HepG2 (cell line): ENCODE measurements around the gene OSGIN1. TPM values are rescaled to one million over a fixed set of nuclear protein-coding genes. Genes with fewer than 3 reads are reported as not detected.

Experiments used
- ATAC-seq: fragments of 200-7000 bp; cut with Tn5 transposase; 3 replicates; pipeline ENCODE4 v1.9.1; 2020; ENCODE audit warnings: mild to moderate bottlenecking, moderate library complexity
- BruUV-seq: library from RNA; stranded (reverse); fragments of 400-500 nt; replicated peaks from 2 replicates; lab custom pipeline; 2021; lab: Mats Ljungman, UMichigan
- CTCF ChIA-PET: fragments of 300-600 bp; formaldehyde crosslinking; extraction: SDS; loops from one replicate; lab custom pipeline; 2021; ENCODE audit warnings: low total read pairs, inconsistent platforms, low intra/inter-chr PET ratio; lab: Yijun Ruan, JAX
- POLR2A ChIA-PET: fragments of 350-600 bp; sonication (Branson Sonifier 250); formaldehyde crosslinking; loops from one replicate; lab custom pipeline; 2020; ENCODE audit warnings: antibody characterized with exemption, inconsistent platforms; lab: Yijun Ruan, JAX
- DNase-seq: peaks from one replicate; pipeline ENCODE4 v3.0.0-alpha.2; 2015; ENCODE audit warnings: low spot score
- FAIRE-seq: peaks from 3 replicates; lab custom pipeline; 2011; peaks lifted over from hg19 to GRCh38; lab: Jason Lieb, UNC
- H2AFZ ChIP-seq: one replicate; pipeline ENCODE4 v1.6.1; 2011; ENCODE audit warnings: low read length, inconsistent platforms
- H3K27ac ChIP-seq: fragments of 300-600 bp; 3 replicates; pipeline ENCODE4 v1.8.0; 2011; ENCODE audit warnings: mixed run types, mild to moderate bottlenecking, mixed read lengths, low read length, inconsistent platforms; ENCODE audit not compliant: insufficient read depth; ENCODE audit errors: extremely low read length
- H3K27me3 ChIP-seq, 2 experiments: fragments of 200-600 bp in 1 of 2; 2 replicates in 1 of 2; 3 replicates in 1 of 2; pipeline versions ENCODE4 v1.6.0 to v1.8.0; 2011; ENCODE audit warnings: low read length in 2 of 2, mild to moderate bottlenecking in 2 of 2, moderate library complexity in 2 of 2, inconsistent platforms in 1 of 2; ENCODE audit not compliant: insufficient read depth in 2 of 2, control insufficient read depth in 1 of 2
- H3K36me3 ChIP-seq, 2 experiments: fragments of 200-600 bp in 1 of 2; replicated peaks in 1 of 2; 2 replicates in 1 of 2; 3 replicates in 1 of 2; pipeline versions ENCODE4 v1.5.1 to v1.8.0; 2011; ENCODE audit warnings: low read length in 2 of 2, inconsistent platforms in 1 of 2; ENCODE audit not compliant: insufficient read depth in 2 of 2, control insufficient read depth in 1 of 2
- H3K4me1 ChIP-seq: 2 replicates; pipeline ENCODE4 v1.5.1; 2012; ENCODE audit warnings: low read length, inconsistent platforms; ENCODE audit not compliant: insufficient read depth
- H3K4me2 ChIP-seq: 2 replicates; pipeline ENCODE4 v1.6.0; 2011; ENCODE audit warnings: low read depth, low read length, inconsistent platforms
- H3K4me3 ChIP-seq, 3 experiments: fragments of 200-600 bp in 1 of 3; sonication (generic), shearing (Covaris generic) in 1 of 3; replicated peaks in 1 of 3; 2 replicates each; pipeline ENCODE4 v1.5.1; 2011 to 2016; ENCODE audit warnings: low read length in 3 of 3, inconsistent platforms in 2 of 3, low read depth in 2 of 3, mild to moderate bottlenecking in 2 of 3, control low read depth in 1 of 3, mixed read lengths in 1 of 3; ENCODE audit not compliant: insufficient read depth in 1 of 3
- H3K79me2 ChIP-seq: one replicate; pipeline ENCODE4 v1.6.1; 2011; ENCODE audit warnings: low read length, inconsistent platforms; ENCODE audit not compliant: insufficient read depth
- H3K9ac ChIP-seq: 2 replicates; pipeline ENCODE4 v1.6.0; 2011; ENCODE audit warnings: mild to moderate bottlenecking, low read depth, low read length, inconsistent platforms; ENCODE audit not compliant: insufficient read depth
- H3K9me3 ChIP-seq: 2 replicates; pipeline ENCODE4 v1.5.1; 2012; ENCODE audit warnings: mild to moderate bottlenecking, low read length
- H4K20me1 ChIP-seq: 2 replicates; pipeline ENCODE4 v1.6.0; 2011; ENCODE audit warnings: inconsistent platforms, mild to moderate bottlenecking, low read length, moderate library complexity; ENCODE audit not compliant: insufficient read depth
- BHLHE40 ChIP-seq: IDR thresholded peaks from 2 replicates; pipeline ENCODE4 v1.6.1; 2011; ENCODE audit warnings: low read length, improper control_type of control experiment
- CBFB ChIP-seq: sonication (generic); formaldehyde crosslinking; IDR thresholded peaks from 2 replicates; pipeline ENCODE4 v1.4.0; 2020; ENCODE audit warnings: missing genetic modification reagents
- GABPB1 ChIP-seq: IDR thresholded peaks from 2 replicates; pipeline ENCODE4 v1.6.1; 2016; ENCODE audit warnings: mild to moderate bottlenecking, missing genetic modification reagents, moderate library complexity, missing compliant biosample characterization
- GZF1 ChIP-seq: sonication (generic); formaldehyde crosslinking; IDR thresholded peaks from 2 replicates; pipeline ENCODE4 v1.5.1; 2020; ENCODE audit warnings: mild to moderate bottlenecking, missing genetic modification reagents
- IRX3 ChIP-seq: sonication (generic); formaldehyde crosslinking; IDR thresholded peaks from 2 replicates; pipeline ENCODE4 v1.8.1; 2023; ENCODE audit warnings: mild to moderate bottlenecking, low read depth, missing genetic modification reagents, borderline replicate concordance
- KLF12 ChIP-seq: sonication (generic); formaldehyde crosslinking; IDR thresholded peaks from 2 replicates; pipeline ENCODE4 v1.4.0; 2020; ENCODE audit warnings: missing genetic modification reagents, borderline replicate concordance
- MLLT10 ChIP-seq: sonication (generic); formaldehyde crosslinking; IDR thresholded peaks from 2 replicates; pipeline ENCODE4 v1.4.0; 2020; ENCODE audit warnings: missing genetic modification reagents
- ZBTB7A ChIP-seq: sonication (generic); formaldehyde crosslinking; IDR thresholded peaks from 2 replicates; pipeline ENCODE4 v1.8.0; 2022; ENCODE audit warnings: mild to moderate bottlenecking, missing genetic modification reagents
- ZBTB7B ChIP-seq: sonication (generic); formaldehyde crosslinking; IDR thresholded peaks from 2 replicates; pipeline ENCODE4 v1.4.0; 2020; ENCODE audit warnings: missing genetic modification reagents
- ZMYM3 ChIP-seq: sonication (generic); formaldehyde crosslinking; IDR thresholded peaks from 2 replicates; pipeline ENCODE4 v1.5.1; 2020; ENCODE audit warnings: mild to moderate bottlenecking, missing genetic modification reagents
- ZNF142 ChIP-seq: sonication (generic); formaldehyde crosslinking; IDR thresholded peaks from 2 replicates; pipeline ENCODE4 v1.4.0; 2020; ENCODE audit warnings: missing genetic modification reagents
- WGBS: methylation state at CpG from one replicate; pipeline ENCODE4 v1.1.6; 2017; ENCODE audit warnings: low lambda C conversion rate; 5-methylcytosine and 5-hydroxymethylcytosine counted together
- in situ Hi-C: cut with HindIII; loops from 2 replicates; pipeline ENCODE4 v1.10.0; 2017; ENCODE audit warnings: low pct_unique_long_range_greater_than_20kb; ENCODE audit not compliant: extremely low pct_ligation_motif_present
- intact Hi-C: fragments of 100-400 bp; cut with micrococcal nuclease; formaldehyde crosslinking; loops from one replicate; pipeline ENCODE4 v1.10.0; 2022; ENCODE audit not compliant: unreplicated experiment
- polyA plus RNA-seq, 8 experiments: library from polyadenylated mRNA; depleted of rRNA in 3 of 8; stranded (reverse) in 7 of 8; unstranded in 1 of 8; fragments of >200 nt; fragmentation: Illumina TruSeq in 4 of 8; extraction: Trizol in 4 of 8; gene quantifications; 2 replicates each; pipeline versions ENCODE4 v1.2.1 to v1.2.3, GENCODE V29; 2011 to 2016; ENCODE audit warnings: low read depth in 4 of 8, missing spikeins in 1 of 8, mixed read lengths in 1 of 8; ENCODE audit not compliant: insufficient read depth in 1 of 8
- total RNA-seq, 5 experiments: library from RNA; depleted of rRNA; stranded (reverse); fragments of >200 nt; fragmentation: Illumina TruSeq; extraction: Trizol; gene quantifications; 2 replicates each; pipeline ENCODE4 v1.2.3, GENCODE V29; 2016; ENCODE audit warnings: low read depth in 1 of 5

OSGIN1 gene
- total and polyA plus RNA-seq, 2 of the 13 experiments (the other 11 are each of a cell fraction or from before 2014, with no cell fraction given), result 20.5 to 27.1 TPM

- TF ChIP-seq ZNF142 (CRISPR knock-in tag) (no peak), GABPB1 (CRISPR knock-in tag) (peak; percentile 71; the same call in 1 of the 2 replicates), GZF1 (no peak), ZMYM3 (peak; percentile 76)
These were observed 41.0 kb downstream of the OSGIN1 start (continued) for GRCh38 chr16:83994087-83994486.

- FAIRE-seq, result no peak
- BruUV-seq, result no TSS peak
- intact Hi-C loops, result no loop called here
- CTCF ChIA-PET, result no interaction called here
- Histone ChIP-seq H3K4me2 (no peak overlapping the region), H3K36me3 (no peaks in the 10 kb centered on the region), H3K4me1 (peaks cover 25% of the 10 kb centered on the region), H2AFZ (no peak overlapping the region), H3K4me3 (no peak overlapping the region), H3K9ac (no peak overlapping the region), H3K9me3 (no peaks in the 10 kb centered on the region), H4K20me1 (no peaks in the 10 kb centered on the region), H3K27me3 (peaks cover 4 to 19% of the 10 kb centered on the region in 2 experiments; a peak in 3 of 5 replicates), H3K79me2 (no peaks in the 10 kb centered on the region), H3K27ac (no peak overlapping the region)
- in situ Hi-C loops, result no loop called here
- WGBS, result 28% methylated on average over 13 of the region's 13 CpGs
- DNase-seq, result no peak
- ATAC-seq, result no peak
- POLR2A ChIA-PET, result interaction anchor here (3.6 kb wide), 1 partner anchor 20 kb away, joined by 11 read pairs; no protein-coding TSS in a partner anchor
- no peak for TF ChIP-seq KLF12 (CRISPR knock-in tag)
- no peak for TF ChIP-seq ZBTB7B
- no peak for TF ChIP-seq MLLT10 (CRISPR knock-in tag)
- TF ChIP-seq CBFB (CRISPR knock-in tag), result no peak
- TF ChIP-seq IRX3 (CRISPR knock-in tag), result no peak
- TF ChIP-seq ZBTB7A (CRISPR knock-in tag), result no peak
- TF ChIP-seq BHLHE40, result no peak
These were observed 41.7 kb downstream of the OSGIN1 start for GRCh38 chr16:83994703-83995102.
